Activated CD8-positive, alpha-beta memory T cell treated with anti-CD3 and anti-CD28 coated beads for 24 hours (primary cell): ENCODE data around the gene PLEKHA6.

Experiments
- DNase-seq: peaks from one replicate; pipeline ENCODE4 v3.0.0-alpha.2; 2020

PLEKHA6 gene

DNA sequence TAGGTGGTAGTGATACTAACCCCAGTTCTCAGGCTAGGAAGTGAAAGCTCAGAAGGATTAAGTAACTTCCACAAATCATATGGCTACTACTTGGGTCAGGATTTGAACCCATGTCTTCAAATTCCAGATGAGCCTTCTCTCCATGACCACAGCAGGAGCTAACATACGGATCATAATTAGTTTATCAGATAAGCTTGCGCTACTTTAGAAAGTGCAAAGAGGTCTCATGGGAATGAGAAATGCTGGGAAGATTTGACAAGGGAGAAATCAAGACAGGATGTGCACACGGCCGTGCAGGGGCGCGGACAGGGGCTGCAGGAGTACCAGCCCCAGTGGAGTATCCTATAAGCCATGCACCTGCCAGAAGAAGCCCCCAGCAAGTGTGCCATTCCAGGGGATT, 5.2 kb downstream of the PLEKHA6 start:
- DNase-seq, result no peak

GRCh38 chr1:204353213-204353910, 6.4 kb downstream of the PLEKHA6 start:
- DNase-seq, result no peak

DNA sequence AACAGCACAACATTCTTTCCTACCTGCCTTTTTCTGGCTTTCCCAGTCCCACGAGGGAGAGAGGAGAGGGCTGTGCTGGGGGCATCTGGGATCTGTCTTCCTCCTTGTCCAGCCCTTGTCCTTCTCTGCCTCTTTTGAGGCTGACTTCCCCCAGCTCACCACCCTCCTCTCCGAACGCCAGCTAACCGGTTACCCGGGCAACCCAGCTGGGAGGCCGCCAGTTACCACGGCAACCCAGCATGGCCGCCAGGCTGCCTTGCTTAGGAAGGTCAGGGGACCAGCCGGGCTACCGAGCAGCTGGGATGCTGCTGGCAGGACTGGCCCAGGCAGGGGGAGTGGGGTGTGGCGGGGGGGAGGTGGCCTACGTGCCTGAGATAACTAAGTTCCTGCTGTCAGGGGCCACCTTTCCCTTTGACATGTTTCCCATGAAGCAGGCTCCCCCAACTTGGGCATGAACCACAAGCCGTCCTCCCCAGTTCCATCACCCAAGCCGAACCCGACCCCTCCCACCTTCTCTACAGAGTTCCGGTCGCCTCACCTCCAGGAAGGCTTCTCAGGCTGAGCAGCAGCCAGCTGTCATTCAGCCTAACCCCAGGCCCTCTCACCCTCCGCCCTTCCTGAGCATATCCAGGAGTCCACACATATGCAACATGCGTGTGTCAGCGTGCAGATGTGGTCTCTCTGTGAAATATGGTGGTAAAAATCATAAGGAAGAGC, 8.7 kb downstream of the PLEKHA6 start:
- DNase-seq, result no peak

- DNase-seq, result no peak
These were observed 9.4 kb downstream of the PLEKHA6 start for GRCh38 chr1:204350312-204350711.

DNA sequence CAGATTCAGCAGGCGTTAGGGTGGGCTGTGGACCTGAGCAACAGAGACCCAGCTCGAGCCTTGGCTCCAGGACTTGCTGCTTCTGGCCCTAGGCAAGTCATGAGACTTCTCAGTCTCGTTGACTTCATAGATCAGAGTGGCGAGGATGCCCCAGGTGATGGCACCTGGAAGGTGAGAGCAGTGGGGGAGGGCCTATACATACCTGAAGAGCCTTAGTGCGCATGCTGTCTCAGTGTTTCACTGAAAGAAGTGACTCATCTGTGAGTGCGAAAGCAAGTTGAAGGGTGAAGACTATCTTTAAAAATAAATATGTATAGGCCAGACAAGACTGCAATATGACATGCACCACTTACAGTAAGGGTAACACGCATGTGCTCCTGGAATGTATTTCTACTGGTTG, 10.1 kb downstream of the PLEKHA6 start:
- no peak for DNase-seq

GRCh38 chr1:204348722-204349121, 11.0 kb downstream of the PLEKHA6 start:
- no peak for DNase-seq

GRCh38 chr1:204348242-204348641, 11.5 kb downstream of the PLEKHA6 start:
- no peak for DNase-seq

GRCh38 chr1:204345941-204346645, 13.6 kb downstream of the PLEKHA6 start:
- DNase-seq, result no peak

DNA sequence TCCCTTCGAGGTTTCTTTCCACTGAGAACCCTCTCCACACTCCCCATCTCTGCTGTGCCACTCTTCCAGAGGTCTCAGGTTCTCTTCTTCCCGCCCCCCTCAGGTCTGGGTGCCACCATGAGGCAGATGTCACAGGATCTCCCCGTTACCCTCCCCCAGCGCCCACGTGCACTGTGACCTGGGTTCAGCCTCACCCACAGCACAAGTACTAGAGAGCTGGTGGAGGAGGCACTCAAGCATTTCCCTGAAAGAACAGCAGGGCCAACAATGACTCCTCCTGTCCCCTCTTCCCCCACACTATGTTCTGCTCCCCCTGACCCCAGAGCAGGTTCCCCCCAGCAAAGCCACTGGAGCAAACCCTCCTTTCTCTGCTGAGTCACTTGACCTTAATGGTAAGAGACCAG, 14.3 kb downstream of the PLEKHA6 start:
- DNase-seq, result no peak

- no peak for DNase-seq
These were observed 14.9 kb downstream of the PLEKHA6 start for GRCh38 chr1:204344665-204345355.

GRCh38 chr1:204343802-204344201, 15.9 kb downstream of the PLEKHA6 start:
- no peak for DNase-seq

- no peak for DNase-seq
These were observed 16.5 kb downstream of the PLEKHA6 start for GRCh38 chr1:204343247-204343646.

GRCh38 chr1:204342310-204342709, 17.4 kb downstream of the PLEKHA6 start:
- DNase-seq, result no peak

- DNase-seq, result no peak
These were observed 18.3 kb downstream of the PLEKHA6 start for GRCh38 chr1:204341380-204341779.

DNA sequence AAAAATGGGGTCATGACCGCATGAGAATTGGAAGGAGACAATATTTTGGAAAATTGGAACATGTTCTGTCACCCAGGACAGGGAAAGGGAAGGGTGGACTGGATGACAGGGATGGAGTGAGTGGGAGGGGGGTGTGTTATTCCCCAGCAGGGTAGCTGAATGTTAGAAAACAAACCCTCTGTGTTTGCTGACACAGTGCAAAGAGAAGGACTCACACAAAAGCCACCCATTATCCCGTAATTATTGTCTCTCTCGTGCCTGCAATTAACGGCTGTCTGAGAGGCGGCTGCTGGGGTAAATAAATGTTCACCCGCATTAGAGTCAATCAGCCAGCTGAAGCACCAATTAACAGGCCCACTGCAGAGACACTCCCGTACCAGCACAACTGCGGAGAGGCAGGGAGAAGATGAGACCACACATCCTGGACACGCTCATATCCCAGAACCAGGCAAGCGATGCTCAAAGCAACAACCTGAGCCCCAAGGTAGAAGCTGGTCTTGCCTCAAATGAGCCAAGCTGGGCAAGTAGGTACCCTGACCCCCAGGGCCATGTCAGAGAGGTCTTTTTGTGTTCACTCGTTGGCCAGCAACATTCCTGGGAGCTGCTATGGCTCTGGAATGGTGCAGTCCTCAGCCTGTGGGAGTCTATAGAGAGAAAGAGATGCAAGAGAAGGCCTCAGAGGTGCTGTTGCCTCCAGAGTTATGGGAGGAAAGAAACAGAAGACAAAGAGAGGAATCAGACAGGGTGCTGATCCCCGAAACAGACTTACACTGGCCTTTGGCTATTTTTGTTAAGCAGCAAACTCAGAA, 19.4 kb downstream of the PLEKHA6 start:
- DNase-seq, result no peak

GRCh38 chr1:204339541-204339940, 20.2 kb downstream of the PLEKHA6 start:
- no peak for DNase-seq

GRCh38 chr1:204338997-204339396, 20.7 kb downstream of the PLEKHA6 start:
- no peak for DNase-seq

DNA sequence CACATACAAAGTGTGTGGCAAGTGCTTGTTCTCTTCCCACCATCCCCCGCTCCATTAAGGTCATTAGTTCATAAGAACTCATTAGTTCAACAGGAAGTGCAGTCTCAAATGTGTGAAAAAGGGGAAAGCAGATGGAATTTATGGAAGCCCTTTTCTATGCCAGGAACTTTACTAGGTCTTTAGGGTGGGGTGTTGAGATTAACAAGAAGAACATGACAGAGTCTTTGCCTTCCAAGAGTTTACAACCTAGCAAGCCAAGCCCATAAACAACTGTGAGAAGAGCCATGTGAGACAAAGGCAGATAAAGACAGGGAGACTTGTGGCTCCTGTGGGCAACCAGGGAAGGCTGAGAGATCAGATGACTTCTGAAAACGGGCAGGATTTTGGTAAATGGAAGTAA, 21.4 kb downstream of the PLEKHA6 start:
- DNase-seq, result no peak

DNA sequence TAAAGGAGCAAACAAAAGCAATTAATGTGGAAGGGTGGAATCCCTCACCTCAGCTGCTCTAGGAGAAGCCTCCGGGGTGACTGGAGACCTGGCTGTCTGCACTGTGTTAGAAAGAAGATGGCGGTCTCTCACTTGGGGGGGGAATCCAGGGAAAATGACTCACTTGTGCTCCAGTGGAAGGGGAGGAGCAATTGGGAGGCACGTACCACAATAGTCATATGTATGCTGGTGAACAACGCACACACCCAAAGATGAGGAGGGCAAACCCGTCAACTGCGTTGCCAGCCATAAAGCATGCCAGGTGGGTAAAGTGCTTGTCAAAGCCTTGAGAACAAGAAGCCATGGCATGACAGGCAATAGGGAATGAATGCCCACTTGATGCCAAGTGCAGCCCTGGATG, 22.1 kb downstream of the PLEKHA6 start:
- no peak for DNase-seq

GRCh38 chr1:204337036-204337429, 22.7 kb downstream of the PLEKHA6 start:
- no peak for DNase-seq

DNA sequence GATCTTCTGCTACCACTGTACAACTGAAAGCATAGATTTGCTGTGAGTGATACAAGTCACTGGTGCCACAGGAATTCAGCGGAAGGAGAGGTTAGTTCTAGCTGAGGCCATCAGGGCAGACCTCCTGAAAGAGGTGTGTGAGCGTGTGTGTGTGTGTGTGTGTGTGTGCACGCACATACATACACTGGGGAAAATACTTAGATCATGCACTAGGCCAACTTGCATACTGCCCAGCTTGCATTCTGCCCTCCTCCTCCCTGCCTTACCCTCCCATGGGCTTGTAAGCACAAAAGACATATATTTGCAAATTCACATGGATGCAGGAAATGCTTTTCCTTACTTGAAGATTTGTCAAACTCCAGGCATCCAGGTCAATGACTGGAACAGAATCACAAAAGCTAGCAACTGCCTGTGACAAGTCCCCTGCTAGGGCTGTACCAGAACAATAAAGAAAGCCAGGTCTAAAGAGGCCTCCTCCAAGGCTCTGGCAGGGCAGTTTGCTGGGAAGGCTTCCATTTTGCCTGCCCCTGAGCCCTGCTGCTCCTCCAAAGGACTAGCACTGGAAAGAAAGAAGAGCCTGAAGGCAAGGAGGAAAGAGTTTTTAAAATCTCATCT, 23.2 kb downstream of the PLEKHA6 start:
- DNase-seq, result no peak

GRCh38 chr1:204335533-204335932, 24.2 kb downstream of the PLEKHA6 start:
- DNase-seq, result no peak
